ENCODE measurements around the gene CAMTA1.
A peak's percentile ranks its signal among the peaks of the same experiment; 100 is the strongest.

Gene CAMTA1

DNA sequence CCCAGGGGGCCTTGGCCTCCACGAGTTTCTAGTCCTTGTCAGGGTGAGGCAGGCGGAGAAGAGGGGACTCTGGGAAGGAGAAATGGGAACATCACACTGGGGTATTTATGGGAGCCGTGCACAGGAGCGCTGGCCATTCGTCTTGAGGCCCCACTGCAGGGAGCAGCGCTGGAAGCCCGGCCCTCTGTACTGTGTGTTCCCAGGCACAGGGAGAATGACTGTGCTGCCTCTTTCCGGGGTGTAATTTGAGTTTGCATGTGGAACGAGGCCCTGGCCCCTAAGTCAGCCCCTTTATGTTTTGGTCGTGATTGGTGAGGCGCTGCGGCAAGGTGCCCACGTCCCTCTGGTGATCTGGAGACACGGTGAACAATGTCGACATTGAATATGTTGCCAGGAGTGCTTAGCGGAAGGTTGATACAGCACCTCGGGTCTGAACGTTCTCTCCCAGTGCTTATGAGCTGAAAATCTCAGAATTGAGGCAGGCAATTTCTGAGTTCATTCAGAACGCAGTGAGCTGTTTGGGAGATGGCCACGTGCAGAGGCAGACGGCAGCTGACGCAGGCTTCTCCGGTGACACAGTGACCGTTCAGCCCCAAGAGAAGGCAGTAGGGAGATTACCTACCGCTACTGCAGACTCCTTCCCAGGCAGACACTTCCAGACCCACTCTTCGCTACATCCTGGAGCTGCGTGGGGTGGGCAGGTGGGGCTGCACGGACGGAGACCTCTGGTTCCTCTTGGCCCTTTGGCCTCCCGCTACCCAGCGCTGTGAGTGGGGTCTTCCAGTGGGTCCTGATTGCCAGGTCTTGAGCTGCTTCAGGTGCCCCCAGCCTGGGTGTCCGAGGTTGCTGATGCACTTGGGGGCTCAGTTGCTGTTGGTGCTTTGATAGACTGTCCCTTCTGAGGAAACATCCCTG, 265.8 kb downstream of the CAMTA1 start:
- no peak for DNase-seq

DNA sequence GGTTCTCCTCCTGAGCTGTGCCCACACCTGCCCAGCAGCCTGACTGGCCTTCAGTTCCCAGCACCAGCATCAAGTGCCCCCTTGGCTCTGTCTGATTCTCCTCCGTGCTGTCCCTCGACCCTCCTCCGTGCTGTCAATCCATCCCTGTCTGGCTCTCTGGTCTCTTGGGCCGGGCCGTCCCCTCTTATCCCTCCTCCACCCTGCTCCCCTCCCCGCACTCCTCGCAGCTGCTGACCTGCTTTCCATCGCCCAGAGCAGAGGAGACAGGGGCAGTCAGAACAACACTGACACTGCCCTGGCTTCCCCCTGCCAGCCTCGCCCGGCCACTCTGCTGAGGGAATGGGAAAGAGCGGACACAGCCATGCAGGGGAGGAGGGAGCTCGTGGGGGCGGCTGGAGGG, 267.4 kb downstream of the CAMTA1 start:
- DNase-seq = no peak

DNA sequence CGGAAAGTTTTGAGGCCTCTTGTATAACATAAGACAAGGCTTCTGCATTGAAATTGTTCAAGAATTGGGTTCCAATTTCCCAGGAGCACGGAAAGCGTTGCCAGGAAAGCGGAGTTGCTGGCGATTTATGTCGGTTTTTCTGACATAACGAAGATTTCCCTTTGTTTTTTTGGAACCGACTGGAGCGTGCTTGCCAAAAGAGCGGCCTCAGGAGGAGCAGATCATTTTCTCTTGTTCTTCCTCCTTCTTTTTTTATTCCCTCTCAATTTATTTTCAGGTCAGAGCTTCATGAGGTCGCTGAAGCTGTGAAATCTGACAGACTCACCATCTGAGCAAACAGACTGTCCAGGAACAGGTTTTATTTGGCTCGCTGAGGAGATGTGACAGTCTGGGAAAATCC, 275.5 kb downstream of the CAMTA1 start:
- no peak for DNase-seq

DNA sequence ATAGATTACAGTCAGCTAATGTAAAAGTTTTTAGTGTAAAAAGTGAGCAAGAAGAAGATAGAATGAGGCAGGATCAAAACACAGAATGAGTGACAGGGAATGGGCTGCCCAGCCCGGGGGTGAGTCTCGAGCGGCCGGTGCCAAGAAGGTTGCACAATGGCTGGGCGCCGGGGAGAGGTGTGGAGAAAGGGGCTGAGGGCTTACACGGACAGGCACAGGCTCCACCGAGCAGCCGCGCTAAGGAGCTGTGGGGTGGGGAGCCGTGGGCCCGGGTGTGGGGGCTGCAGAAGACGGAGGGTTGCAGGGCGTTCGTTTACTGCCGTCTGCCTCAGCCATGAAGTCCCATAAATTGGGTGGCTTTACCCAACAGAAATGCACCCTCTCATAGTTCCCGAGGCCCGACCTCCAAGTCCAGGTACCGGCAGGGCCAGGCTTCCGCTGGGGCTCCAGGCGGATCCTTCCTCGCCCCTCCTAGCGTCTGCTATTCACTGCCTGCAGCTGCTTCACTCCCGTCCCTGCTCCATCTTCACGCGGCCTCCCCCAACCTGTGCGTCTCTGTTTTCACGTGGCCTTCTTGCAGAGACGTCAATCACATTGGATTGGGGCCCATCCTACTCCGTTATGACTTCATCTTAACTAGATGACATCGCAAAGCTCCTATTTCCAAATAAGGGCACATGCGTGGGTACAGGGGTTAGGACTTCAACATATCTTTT, 277.2 kb downstream of the CAMTA1 start:
- no peak for DNase-seq

DNA sequence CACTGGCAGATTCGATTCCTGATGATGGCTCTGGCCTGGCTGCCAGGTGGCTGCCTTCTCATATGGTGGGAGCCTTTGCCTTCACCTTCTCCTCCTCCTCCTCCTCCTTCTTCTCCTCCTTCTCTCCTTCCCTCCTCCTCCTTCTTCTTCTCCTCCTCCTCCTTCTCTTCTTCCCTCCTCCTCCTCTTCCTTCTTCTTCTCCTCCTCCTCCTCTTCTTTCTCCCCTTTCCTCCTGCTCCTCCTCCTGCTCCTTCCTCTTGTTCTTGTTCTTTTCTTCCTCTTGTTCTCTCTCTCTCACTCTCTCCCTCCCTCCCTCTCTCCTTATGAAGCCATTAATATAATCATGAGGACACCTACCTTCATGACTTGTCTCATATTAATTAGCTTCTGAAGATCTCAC, 278.7 kb downstream of the CAMTA1 start:
- DNase-seq = no peak

DNA sequence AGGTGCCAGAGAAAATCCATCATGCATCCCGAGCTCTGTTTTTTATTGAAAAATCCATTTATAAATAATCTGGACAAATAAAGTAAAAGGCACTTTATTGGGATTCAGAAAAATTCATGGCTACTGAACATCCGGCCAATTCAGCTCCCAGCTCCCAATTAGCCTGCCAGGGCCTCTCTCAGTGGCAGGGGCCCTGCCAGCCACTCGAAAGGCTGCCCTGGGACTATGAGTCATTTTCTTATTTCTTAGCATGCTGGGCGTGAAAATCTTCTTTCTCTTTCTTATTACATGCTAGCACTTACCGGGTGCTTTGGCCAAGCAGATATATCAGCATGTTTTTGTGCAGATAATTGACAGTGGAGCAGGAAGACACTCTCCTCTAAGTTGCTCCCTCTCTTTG, 283.3 kb downstream of the CAMTA1 start:
- DNase-seq = no peak

DNA sequence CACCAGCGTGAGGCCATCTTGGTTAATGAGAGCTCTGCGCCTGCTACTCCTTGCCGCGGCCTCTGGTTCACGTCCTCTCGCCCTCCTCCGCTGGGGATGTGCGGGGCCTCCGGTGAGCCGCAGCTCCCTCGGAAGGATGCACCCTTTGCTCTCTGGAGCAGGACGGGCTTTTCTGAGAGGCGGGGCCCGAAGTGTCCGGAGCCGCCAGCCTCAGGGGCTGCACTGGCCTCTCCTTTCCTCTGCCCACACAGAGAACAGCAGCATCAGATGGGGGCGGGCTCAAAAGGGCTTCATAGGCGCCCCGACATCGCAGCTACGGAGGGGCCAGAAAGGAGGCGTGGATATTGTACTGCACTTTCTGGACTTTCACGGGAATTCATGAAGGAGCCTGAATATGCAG, 284.7 kb downstream of the CAMTA1 start:
- no peak for DNase-seq

DNA sequence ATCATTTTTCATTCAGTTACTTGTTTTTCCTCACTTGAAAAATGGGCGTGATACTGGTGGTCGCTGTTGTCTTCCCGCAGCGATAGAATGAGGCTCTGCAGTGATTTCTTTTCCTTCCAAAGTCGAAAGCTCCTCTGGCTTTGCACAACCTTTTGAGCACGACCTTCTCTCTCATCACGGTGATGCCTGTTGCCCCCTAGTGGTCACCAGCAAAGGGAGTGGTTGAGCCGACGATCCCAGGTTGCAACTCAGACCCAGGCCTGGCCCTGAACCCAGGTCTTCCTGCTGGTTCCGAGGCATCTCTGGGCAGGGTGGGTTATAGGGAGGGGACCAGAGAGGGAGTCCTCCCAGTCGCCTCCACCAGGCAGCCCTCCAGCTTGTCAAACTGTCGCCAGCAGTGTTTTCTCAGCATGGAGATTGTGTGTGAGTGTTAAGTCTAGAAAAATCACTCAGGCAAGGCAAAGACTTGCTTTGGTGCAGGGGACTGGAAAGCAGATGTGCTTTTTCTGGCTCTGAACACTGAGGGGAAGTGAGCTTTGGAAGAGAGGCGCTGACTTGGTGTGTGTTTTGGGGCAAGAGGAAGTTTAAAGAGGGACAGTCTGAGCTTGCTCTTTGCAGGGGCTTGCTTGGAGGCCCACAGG, 285.3 kb downstream of the CAMTA1 start:
- DNase-seq = peak; percentile 67 to 79 (median 71)

DNA sequence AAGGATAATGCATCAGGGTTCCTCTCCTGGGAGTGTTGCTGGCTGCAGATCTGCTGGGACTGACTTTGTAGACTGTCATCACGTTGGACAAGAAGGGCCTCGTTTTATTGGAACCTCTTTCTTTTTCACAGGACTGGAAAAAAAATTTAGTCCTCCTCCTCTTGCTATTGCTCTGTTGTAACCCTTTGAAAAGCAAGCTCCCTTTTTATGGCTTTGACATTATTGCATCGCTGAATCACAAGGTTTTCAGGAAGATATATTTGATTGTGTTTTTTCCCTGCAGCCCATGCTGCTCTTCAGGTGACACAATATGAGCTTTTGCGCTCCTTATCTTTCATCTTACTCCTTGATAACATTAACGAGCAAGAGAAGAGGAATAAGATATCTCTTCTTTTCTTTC, 290.9 kb downstream of the CAMTA1 start:
- no peak for DNase-seq

DNA sequence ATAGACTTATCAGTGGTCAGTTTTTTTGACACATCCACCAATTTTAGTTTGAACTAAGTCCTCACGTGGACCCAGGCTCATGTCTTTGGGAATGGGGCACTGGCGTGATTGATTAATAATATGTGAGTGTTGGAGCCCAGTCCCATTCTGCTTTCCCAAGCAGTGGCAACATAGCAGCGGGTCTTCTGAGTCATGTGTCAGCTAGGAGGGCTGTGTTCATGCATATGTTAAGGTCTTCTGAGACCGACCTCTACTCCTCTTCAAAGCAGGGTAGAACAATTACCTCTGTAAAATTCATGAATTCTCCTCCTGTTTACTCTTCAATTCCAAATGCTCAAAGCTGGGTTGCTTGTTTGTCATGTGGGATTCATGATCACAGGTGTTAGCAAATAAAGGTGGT, 291.3 kb downstream of the CAMTA1 start:
- no peak for DNase-seq

DNA sequence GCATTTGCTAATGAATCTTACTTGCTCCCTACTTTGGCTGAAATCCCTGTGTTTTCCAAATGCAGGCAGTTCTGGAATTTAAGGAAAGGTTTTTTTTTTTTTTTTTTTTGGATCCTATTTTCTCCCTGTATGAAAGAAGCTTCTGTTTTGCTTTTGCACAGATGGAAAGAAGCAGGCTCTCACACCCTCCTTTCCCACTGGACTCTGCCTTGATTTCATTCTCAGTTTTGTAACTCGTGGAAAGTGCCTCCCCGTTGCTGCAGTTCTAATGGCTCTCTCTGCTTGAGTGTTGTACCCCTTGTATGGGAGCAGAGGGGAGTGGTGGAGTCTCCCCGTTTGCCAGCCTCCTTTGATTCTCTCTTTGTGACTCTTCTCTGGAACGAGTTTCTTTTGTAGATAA, 291.9 kb downstream of the CAMTA1 start:
- DNase-seq = no peak

DNA sequence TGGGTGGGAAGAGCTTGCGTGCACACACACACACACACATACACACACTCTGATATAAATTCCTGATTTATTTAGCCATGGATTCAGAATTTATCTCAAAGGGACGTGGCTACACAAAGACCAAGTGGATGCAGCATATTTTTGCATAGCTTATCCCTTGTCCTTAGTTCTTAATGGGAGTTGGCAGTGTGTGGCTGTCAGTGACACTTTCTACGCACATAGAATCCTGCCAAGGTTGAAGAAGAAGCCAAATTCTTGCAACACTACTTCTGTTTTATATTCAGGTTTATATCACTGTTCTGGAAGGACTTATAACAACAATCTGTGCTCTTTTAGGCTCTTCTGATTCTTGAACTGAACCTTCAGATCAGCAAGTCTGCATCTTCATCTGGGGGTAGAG, 292.7 kb downstream of the CAMTA1 start:
- DNase-seq = no peak

DNA sequence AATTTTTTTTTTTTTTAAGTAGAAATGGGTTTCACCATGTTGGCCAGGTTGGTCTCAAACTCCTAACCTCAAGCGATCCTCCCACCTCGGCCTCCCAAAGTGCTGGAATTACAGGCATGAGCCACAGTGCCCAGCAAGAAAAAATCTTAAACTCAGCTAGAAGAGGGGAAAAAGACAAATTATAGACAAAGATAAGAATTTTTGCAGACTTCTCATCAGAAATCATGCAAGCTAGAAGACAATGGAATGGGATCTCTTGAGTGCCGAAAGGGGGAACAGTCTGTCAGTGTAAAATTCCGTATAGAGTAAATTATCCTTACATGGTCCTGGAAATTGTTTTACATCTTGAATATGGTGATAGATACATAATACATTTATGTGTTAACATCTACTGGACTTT, 294.4 kb downstream of the CAMTA1 start:
- no peak for DNase-seq

DNA sequence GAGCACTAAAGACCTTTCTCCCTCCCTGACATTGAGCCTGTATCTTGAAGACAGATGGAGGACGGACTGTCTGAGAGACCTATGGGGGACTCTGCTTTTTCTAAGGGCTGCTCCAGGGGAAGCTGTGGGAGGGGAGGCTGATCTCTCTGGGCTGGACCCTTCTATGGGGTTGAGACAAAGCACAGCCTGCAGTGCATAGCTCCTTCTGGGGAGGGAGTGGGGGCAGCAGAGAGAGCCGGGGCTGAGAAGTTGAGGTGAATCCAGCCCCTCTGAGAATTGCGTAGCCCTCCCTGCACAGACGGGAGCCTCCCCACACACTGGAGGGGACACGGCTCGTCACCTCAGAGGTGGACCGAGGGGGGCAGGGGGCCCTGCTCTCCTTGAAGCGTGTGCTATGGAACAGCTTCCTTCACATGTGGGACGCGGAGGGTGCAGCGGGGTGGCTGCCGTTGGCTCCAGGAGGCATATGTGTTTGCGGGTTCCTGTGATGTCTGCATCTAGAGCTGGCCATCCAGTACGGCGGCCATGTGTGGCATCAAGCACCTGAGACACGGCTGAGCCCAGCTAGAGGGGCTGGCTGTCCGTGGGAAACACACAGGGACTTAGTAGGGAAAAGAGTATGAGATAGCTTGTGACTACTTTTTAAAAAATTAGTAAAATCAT, 299.1 kb downstream of the CAMTA1 start:
- no peak for DNase-seq

DNA sequence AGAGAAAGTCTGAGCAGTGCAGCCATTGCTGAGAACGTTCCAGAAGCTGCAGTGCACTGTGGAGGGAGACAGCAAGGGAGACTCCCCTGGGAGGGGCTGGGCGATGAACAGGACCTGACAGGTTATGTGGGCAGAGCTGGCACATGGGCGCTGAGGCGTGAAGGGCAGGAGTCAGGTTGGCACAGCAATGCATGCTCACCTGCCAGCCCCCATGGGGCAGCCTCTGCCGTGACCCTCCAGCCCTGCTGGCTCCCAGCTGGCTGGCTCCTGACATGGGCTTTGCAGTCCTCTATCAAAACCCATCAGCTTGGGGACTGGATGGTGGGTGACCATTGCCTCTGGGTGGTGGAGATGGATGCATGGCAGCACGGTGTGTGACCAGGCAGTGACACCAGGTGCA, 300.3 kb downstream of the CAMTA1 start:
- DNase-seq = no peak

DNA sequence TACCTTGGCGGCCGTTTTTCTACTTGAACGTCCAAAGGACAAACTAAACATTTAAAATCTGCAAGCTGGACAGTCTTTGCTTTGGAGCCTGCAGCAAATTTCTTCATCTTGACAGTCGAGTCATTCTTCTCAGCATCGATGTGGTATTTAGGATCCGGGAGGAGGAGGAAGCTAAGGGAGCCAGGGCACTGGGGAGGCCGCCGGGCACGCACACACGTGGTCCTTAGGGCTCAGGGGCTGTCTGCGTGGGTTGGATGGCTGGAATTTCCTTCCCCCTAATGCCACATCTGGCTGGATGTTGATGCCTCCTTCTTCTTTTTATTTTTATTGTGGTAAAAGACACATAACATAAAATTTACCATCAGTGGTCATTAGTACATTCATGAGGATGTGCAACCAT, 300.9 kb downstream of the CAMTA1 start:
- DNase-seq = no peak

DNA sequence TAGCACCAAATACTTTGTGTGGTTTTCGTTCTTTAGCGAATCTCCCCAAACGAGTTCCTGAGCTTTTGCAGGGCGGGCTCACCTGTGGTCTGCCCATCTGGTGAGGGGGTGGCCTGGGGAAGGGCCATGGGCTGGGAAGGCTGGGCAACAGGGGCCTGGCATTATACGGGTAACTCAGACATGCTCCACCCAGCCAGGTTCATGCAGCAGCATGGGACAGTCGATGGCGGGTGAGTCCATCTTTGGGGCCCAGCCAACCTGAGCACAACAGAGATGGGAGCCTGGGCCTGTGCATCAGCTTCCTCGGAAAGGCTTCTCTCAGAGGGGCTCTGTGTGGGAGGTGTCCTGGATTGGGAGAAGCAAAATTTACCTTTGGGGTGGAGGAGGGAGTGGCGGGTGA, 302.6 kb downstream of the CAMTA1 start:
- DNase-seq = no peak

DNA sequence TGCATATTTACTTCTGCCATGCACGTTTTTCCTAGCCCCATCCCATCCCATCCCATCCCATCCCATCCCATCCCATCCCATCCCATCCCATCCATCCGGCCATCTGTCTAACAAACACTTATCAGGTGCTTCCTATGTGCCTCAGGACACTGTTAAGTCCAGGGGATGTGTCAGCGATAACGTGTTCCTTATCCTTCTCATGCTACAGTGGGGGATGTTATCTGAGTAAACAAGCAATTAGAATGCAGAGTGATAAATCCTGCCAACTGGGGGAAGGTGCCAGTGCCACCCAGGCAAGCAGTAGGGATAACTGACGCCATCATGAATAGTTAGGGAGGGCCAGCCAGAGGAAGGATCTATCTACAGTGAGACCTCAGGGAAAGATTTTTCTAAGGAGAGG, 304.2 kb downstream of the CAMTA1 start:
- no peak for DNase-seq

DNA sequence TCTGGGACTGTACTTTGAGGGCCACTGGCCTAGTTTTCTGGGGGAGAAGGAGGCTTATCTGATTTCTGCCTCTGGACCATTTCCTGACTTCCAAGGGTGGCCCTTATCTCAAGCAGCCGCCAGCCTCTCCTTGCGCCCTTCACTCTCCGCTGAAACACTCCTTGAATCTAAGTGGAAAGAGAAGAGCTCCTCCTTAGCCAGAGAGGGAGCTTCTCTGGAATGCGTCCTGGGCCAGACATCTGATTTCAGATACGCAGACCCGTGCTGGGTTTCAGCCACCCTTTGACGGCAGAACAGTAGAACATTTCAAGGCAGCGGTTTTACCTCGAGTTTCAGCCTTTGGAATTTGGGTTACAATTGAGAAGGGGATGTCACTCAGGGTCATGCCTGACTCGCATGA, 308.0 kb downstream of the CAMTA1 start:
- no peak for DNase-seq

DNA sequence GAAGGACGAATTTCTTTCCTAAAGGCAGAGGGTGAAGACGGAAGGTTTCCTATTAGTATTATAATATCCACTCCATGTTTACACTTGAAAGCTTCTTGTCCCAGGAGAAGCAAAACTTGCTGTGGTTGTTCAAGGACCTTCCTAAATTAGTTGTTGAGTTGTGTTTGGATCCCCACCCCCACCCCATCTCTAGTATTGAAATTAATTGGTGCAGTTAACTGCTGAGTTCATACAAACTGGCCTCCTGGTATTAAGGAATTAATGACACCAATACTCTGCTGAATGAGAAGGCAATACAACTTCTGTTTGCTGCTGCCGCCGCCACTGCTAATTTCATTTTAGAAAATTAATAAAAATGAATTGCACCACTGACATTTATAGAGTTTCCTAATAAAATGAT, 308.8 kb downstream of the CAMTA1 start:
- no peak for DNase-seq

DNA sequence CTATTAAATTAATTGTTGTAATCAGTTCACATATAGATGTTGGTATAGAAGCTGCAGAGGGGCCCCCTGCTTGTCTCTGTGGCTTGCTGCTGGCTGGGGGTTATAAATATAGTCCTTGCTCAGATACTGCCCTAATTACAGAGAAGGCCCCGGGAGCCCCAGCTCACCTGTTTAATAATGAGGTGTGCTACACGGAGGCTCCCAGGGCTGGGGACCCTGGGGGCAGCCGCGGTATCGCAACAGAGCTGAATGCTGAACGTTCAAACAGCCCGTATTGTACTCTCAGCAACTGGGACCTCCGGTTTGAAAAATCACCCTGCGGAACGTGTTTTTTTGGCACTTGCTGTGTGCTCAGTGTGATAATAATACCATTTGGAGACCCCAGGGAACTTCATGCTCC, 309.3 kb downstream of the CAMTA1 start:
- no peak for DNase-seq

DNA sequence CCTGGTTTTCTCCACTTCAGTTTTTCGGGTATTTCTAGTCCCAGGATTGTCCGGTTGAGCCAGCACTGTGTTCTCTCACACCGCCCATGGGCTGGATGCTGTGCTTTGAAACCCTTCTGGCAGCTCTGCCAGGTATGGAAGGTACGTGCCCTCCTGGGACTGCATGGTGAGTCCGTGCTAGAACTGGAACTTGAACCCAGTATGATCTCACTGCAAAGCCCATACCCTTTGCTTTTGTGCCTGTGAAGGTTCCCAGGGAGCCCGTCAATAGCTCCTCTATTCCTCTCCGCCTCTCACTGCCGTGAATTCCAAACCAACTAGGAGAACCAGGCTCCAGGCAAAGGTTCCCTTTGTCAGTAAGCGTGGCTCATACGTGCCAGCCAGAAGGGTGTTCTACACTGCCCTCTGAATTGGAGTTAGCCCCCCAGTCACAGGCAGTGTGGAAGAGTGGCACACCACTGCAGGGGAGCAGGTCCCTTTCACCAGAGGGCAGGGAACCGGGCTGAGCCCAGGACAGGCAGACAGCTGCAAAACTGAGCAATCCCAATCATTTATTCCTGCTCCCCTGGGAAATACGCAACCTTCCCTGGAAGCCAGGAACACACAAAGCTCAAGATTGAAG, 310.2 kb downstream of the CAMTA1 start:
- DNase-seq = no peak
